Hepatocyte (in vitro differentiated cells): ENCODE results near the gene ACSM3.

Source experiments
- EZH2 ChIP-seq: fragments of 200-600 bp; sonication (generic); IDR thresholded peaks from 2 replicates; pipeline ENCODE4 v1.6.1; 2016; ENCODE audit warnings: antibody characterized with exemption, mild to moderate bottlenecking, borderline replicate concordance
- EZH2phosphoT487 ChIP-seq: fragments of 200-600 bp; sonication (generic); IDR thresholded peaks from one replicate; pipeline ENCODE4 v1.6.1; 2018; ENCODE audit warnings: antibody characterized with exemption, mild to moderate bottlenecking, low read depth, moderate library complexity; ENCODE audit not compliant: unreplicated experiment, severe bottlenecking

DNA sequence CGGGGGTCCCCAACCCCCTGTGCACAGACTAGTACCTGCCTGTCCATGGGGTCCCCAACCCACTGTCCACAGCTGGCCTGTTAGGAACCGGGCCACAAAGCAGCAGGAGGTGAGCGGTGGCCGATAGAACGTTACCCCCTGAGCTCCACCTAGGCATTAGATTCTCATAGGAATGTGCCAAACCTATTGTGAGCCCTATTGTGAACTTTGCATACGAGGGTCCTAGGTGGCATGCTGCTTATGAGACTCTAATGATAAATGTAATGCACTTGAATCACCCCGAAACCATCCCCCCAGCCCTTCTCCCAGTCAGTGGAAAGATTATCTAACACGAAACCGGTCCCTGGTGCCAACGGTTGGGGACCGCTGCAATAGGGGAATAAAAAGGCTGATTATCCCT is 44.0 kb downstream of the ACSM3 start:
- TF ChIP-seq EZH2 (no peak), EZH2phosphoT487 (no peak)
